Heart right ventricle (tissue), 16 donors: ENCODE results near the gene FBXL22. TPM values are rescaled to one million over a fixed set of nuclear protein-coding genes. Genes with fewer than 3 reads are reported as not detected.
A peak's percentile ranks its signal among the peaks of the same experiment; 100 is the strongest.

Experiments
- ATAC-seq, 8 donors: fragments of 200-7000 bp; cut with Tn5 transposase; one replicate each; pipeline ENCODE4 v1.9.1; 2020; ENCODE audit warnings: mild to moderate bottlenecking in 8 of 8, moderate library complexity in 8 of 8, moderate number of reproducible peaks in 1 of 8
- DNase-seq, 2 donors: peaks; one replicate each; pipeline ENCODE4 v3.0.0-alpha.2; 2020
- H3K27ac ChIP-seq, 10 donors: fragments of 200-600 bp; sonication (generic) in 2 of 10; one replicate each; pipeline versions ENCODE4 v1.5.0 to v1.8.0; 2020 to 2022; ENCODE audit warnings: mild to moderate bottlenecking in 3 of 10
- H3K27me3 ChIP-seq, 7 donors: fragments of 200-600 bp; one replicate each; pipeline ENCODE4 v1.8.0; 2021 to 2022; ENCODE audit warnings: mild to moderate bottlenecking in 2 of 7
- H3K36me3 ChIP-seq, 9 donors: fragments of 200-600 bp; sonication (generic) in 1 of 9; one replicate each; pipeline versions ENCODE4 v1.5.0 to v1.8.0; 2020 to 2022; ENCODE audit warnings: mild to moderate bottlenecking in 2 of 9
- H3K4me1 ChIP-seq, 9 donors: fragments of 200-600 bp; sonication (generic) in 1 of 9; one replicate each; pipeline versions ENCODE4 v1.5.0 to v1.8.0; 2020 to 2022; ENCODE audit warnings: mild to moderate bottlenecking in 4 of 9
- H3K4me3 ChIP-seq, 10 donors: fragments of 200-600 bp; sonication (generic) in 2 of 10; one replicate each; pipeline versions ENCODE4 v1.5.0 to v1.8.0; 2020 to 2022; ENCODE audit warnings: mild to moderate bottlenecking in 7 of 10, moderate library complexity in 2 of 10
- H3K9me3 ChIP-seq, 11 donors: fragments of 200-600 bp in 10 of 11; sonication (generic) in 2 of 11; one replicate each; pipeline versions ENCODE4 v1.5.0 to v1.8.0; 2013 to 2022; ENCODE audit warnings: mild to moderate bottlenecking in 2 of 11, control low read depth in 1 of 11, moderate library complexity in 1 of 11
- CTCF ChIP-seq, 9 donors: fragments of 200-600 bp; sonication (generic) in 2 of 9; IDR thresholded peaks; one replicate each; pipeline versions ENCODE4 v1.5.0 to v1.8.0; 2021 to 2022; ENCODE audit warnings: antibody characterized with exemption in 9 of 9, mild to moderate bottlenecking in 5 of 9, moderate library complexity in 1 of 9
- WGBS, 2 donors: extraction: QIAGEN DNeasy Blood & Tissue Kit; methylation state at CpG; one replicate each; pipeline ENCODE4 v1.1.7; 2013; ENCODE audit warnings: inconsistent platforms in 1 of 2; 5-methylcytosine and 5-hydroxymethylcytosine counted together
- intact Hi-C, 10 donors: fragments of 100-400 bp; cut with DNase I; formaldehyde crosslinking; loops; one replicate each; pipeline versions ENCODE4 v1.11.1 to v1.14.2; 2022
- polyA plus RNA-seq, 2 donors: library from polyadenylated mRNA; stranded (reverse); fragments of 200-250 nt; gene quantifications; one replicate each; pipeline ENCODE4 v1.2.3, GENCODE V29; 2013
- total RNA-seq, 10 donors: library from RNA; stranded (reverse); fragmentation: NEBNext Ultra II Directional in 3 of 10; extraction: Animal tissue kit (Norgen Biotek cat#: 25700) in 3 of 10; gene quantifications; one replicate each; pipeline versions ENCODE4 v1.2.1 to v1.2.4, GENCODE V29; 2021 to 2023
- donor health status: Arrhythmogenic right ventricular cardiomyopathy.
- donor health status: ischemic (EF 13 %, LVEDD 7.1; RV severe dilation, severe dysfunction).
- donor health status: healthy with polysubstance abuse.
- donor health status: DM: no; HTN: yes; CAD: no.
- donor health status: DM: no; HTN: no; CAD: no.
- donor health status: ischemic (EF 25% LVEDD 6.9; RV normal size, moderate dysfunction).
- donor health status: ischemic (EF 25% LVEDD 5.7; RV mildly dilated, moderate dysfunction).
- donor health status: healthy.
- donor health status: DM: yes; HTN: yes; CAD: no.
- donor health status: Ischemic cardiomyopathy.
- donor health status: ischemic (EF 35%, LVEDD 5.7; RV mildly dilated, moderate dysfunction).
- donor health status: nonischemic (EF 11% LVEDD 7.7; RV severe dilation, severe dysfunction).
- donor health status: DM: yes; HTN: yes; CAD: no.
- donor health status: PGD.
- donor health status: ischemic (EF 29% LVEDD 5.4; RV normal size, mild dysfunction).
- donor health status: nonischemic (EF 23%, LVEDD 6.1; RV moderate dilation, normal function).

FBXL22 gene
- total and polyA plus RNA-seq, 12 donors: 2.5 to 38.3 (median 23.5) TPM

GRCh38 chr15:63588826-63589225 lies 8.4 kb upstream of the FBXL22 start:
- DNase-seq (no peak), ATAC-seq (no peak)
- WGBS, 2 donors: 95 to 97% methylated on average over 6 of the region's 6 CpGs
- Histone ChIP-seq H3K36me3 (peaks cover 0 to 100% (median 21%) of the 10 kb centered on the region in 9 donors), H3K4me1 (peaks cover 0 to 5% (median 0%) of the 10 kb centered on the region in 9 donors), H3K9me3 (peaks cover 0 to 8% (median 0%) of the 10 kb centered on the region in 11 donors), H3K27ac (no peak overlapping the region), H3K4me3 (no peak overlapping the region), H3K27me3 (no peaks in the 10 kb centered on the region)
- intact Hi-C loops: no loop called here
- no peak for TF ChIP-seq CTCF (IDR thresholded peaks at IDR 0.05)

- peaks cover 14 to 50% (median 36%) of the 10 kb centered on the region in 9 donors for H3K4me1 ChIP-seq
- ATAC-seq: no peak
- H3K9me3 ChIP-seq: no peaks in the 10 kb centered on the region
- no peak for TF ChIP-seq CTCF (IDR thresholded peaks at IDR 0.05)
- peaks cover 0 to 59% (median 27%) of the 10 kb centered on the region in 9 donors for H3K36me3 ChIP-seq
- H3K27me3 ChIP-seq: no peaks in the 10 kb centered on the region
- no peak overlapping the region for H3K4me3 ChIP-seq
- intact Hi-C loops: loop anchor here in 2 of 10 donors (10.0 kb wide), 1 partner anchor 99 kb away; no protein-coding TSS in a partner anchor
- DNase-seq: no peak
- WGBS, 2 donors: 55 to 74% methylated on average over 9 of the region's 9 CpGs
- peak overlapping the region in 1 of 10 donors; percentile 14 for H3K27ac ChIP-seq
Measured at GRCh38 chr15:63593705-63594671, 3.2 kb upstream of the FBXL22 start.

- Histone ChIP-seq H3K9me3 (no peaks in the 10 kb centered on the region), H3K4me3 (no peak overlapping the region), H3K27ac (peak overlapping the region in 6 of 10 donors; percentile 88 to 95 (median 92)), H3K36me3 (peaks cover 0 to 48% (median 27%) of the 10 kb centered on the region in 9 donors), H3K27me3 (no peaks in the 10 kb centered on the region), H3K4me1 (peaks cover 14 to 61% (median 47%) of the 10 kb centered on the region in 9 donors)
- DNase-seq: peak; percentile 46 to 62
- no peak for TF ChIP-seq CTCF (IDR thresholded peaks at IDR 0.05)
- intact Hi-C loops: loop anchor here (5.0 to 10.0 kb wide), 5 partner anchors 88 to 128 kb away; partner anchors contain the start of gene USP3 (in 3 of the 10)
- WGBS, 2 donors: 41 to 71% methylated on average over 3 of the region's 3 CpGs
- peak in 7 of 8 donors; percentile 16 to 50 (median 26) for ATAC-seq
Measured at GRCh38 chr15:63595065-63595464, 2.1 kb upstream of the FBXL22 start.

GRCh38 chr15:63595688-63596087 lies 1.5 kb upstream of the FBXL22 start:
- no peak overlapping the region for H3K4me3 ChIP-seq
- H3K27ac ChIP-seq: peak overlapping the region; percentile 66 to 95 (median 89)
- DNase-seq: no peak
- H3K4me1 ChIP-seq: peaks cover 14 to 67% (median 51%) of the 10 kb centered on the region in 9 donors
- ATAC-seq: no peak
- intact Hi-C loops: loop anchor here (5.0 to 10.0 kb wide), 5 partner anchors 88 to 128 kb away; partner anchors contain the start of gene USP3 (in 3 of the 10)
- H3K9me3 ChIP-seq: no peaks in the 10 kb centered on the region
- peaks cover 0 to 42% (median 23%) of the 10 kb centered on the region in 9 donors for H3K36me3 ChIP-seq
- no peak for TF ChIP-seq CTCF (IDR thresholded peaks at IDR 0.05)
- WGBS, 2 donors: 70 to 88% methylated on average over 1 of the region's 1 CpG
- no peaks in the 10 kb centered on the region for H3K27me3 ChIP-seq
